Hepatocyte (in vitro differentiated cells): Measurements from ENCODE around the gene FXYD5. TPM values are rescaled to one million over a fixed set of nuclear protein-coding genes. Genes with fewer than 3 reads are reported as not detected.

Source experiments
- DNase-seq: peaks from one replicate; pipeline ENCODE4 v3.0.0-alpha.2; 2016; ENCODE audit warnings: low spot score
- H2AFZ ChIP-seq: fragments of 200-600 bp; sonication (generic); 2 replicates; pipeline ENCODE4 v1.6.0; 2016; ENCODE audit warnings: antibody characterized with exemption, mild to moderate bottlenecking
- H3K27ac ChIP-seq: fragments of 200-600 bp; sonication (generic); 2 replicates; pipeline ENCODE4 v1.5.1; 2016; ENCODE audit warnings: mild to moderate bottlenecking
- H3K27me3 ChIP-seq: fragments of 200-600 bp; sonication (generic); 2 replicates; pipeline ENCODE4 v1.6.1; 2016
- H3K36me3 ChIP-seq: fragments of 200-600 bp; sonication (generic); replicated peaks from 2 replicates; pipeline ENCODE4 v1.5.1; 2016; ENCODE audit warnings: low read depth; ENCODE audit not compliant: insufficient read depth
- H3K4me1 ChIP-seq: fragments of 200-600 bp; sonication (generic); 2 replicates; pipeline ENCODE4 v1.5.1; 2016; ENCODE audit warnings: mild to moderate bottlenecking, moderate library complexity; ENCODE audit not compliant: insufficient read depth
- H3K4me2 ChIP-seq: fragments of 200-600 bp; sonication (generic); 2 replicates; pipeline ENCODE4 v1.6.0; 2016
- H3K4me3 ChIP-seq: fragments of 200-600 bp; sonication (generic); 2 replicates; pipeline ENCODE4 v1.5.1; 2016; ENCODE audit warnings: mild to moderate bottlenecking
- H3K79me2 ChIP-seq: fragments of 200-600 bp; sonication (generic); 2 replicates; pipeline ENCODE4 v1.6.0; 2017; ENCODE audit warnings: mild to moderate bottlenecking
- H3K9me2 ChIP-seq: fragments of 200-600 bp; sonication (generic); replicated peaks from 2 replicates; pipeline ENCODE4 v1.6.0; 2017; ENCODE audit warnings: mild to moderate bottlenecking; ENCODE audit not compliant: insufficient read depth
- H3K9me3 ChIP-seq: fragments of 200-600 bp; sonication (generic); 2 replicates; pipeline ENCODE4 v1.5.1; 2016; ENCODE audit warnings: low read depth, mild to moderate bottlenecking
- H4K20me1 ChIP-seq: fragments of 200-600 bp; sonication (generic); 2 replicates; pipeline ENCODE4 v1.6.0; 2016; ENCODE audit warnings: mild to moderate bottlenecking; ENCODE audit not compliant: insufficient read depth, poor library complexity, severe bottlenecking
- EZH2 ChIP-seq: fragments of 200-600 bp; sonication (generic); IDR thresholded peaks from 2 replicates; pipeline ENCODE4 v1.6.1; 2016; ENCODE audit warnings: antibody characterized with exemption, mild to moderate bottlenecking, borderline replicate concordance
- EZH2phosphoT487 ChIP-seq: fragments of 200-600 bp; sonication (generic); IDR thresholded peaks from one replicate; pipeline ENCODE4 v1.6.1; 2018; ENCODE audit warnings: antibody characterized with exemption, mild to moderate bottlenecking, low read depth, moderate library complexity; ENCODE audit not compliant: unreplicated experiment, severe bottlenecking
- WGBS: methylation state at CpG from one replicate; pipeline ENCODE4 v1.1.6; 2016; ENCODE audit warnings: low lambda C conversion rate; ENCODE audit errors: missing lambda C conversion rate; 5-methylcytosine and 5-hydroxymethylcytosine counted together
- polyA plus RNA-seq: library from polyadenylated mRNA; unstranded; fragments of >200 nt; fragmentation: Nextera tagmentation; extraction: Ambion mirVana; gene quantifications from 2 replicates; pipeline ENCODE4 v1.2.1, GENCODE V29; 2016
- total RNA-seq: library from RNA; depleted of rRNA; stranded (reverse); fragments of >200 nt; gene quantifications from 2 replicates; pipeline ENCODE4 v1.2.3, GENCODE V29; 2014
- TF ChIP-seq, protein P1 (sequence below): fragments of 200-600 bp; sonication (generic); IDR thresholded peaks from 2 replicates; pipeline ENCODE4 v1.5.1; 2016; ENCODE audit warnings: antibody characterized with exemption, mild to moderate bottlenecking; ENCODE audit not compliant: poor library complexity

Gene FXYD5
- total and polyA plus RNA-seq, 2 experiments from 2014 or later = 36.4 to 81.1 TPM

DNA sequence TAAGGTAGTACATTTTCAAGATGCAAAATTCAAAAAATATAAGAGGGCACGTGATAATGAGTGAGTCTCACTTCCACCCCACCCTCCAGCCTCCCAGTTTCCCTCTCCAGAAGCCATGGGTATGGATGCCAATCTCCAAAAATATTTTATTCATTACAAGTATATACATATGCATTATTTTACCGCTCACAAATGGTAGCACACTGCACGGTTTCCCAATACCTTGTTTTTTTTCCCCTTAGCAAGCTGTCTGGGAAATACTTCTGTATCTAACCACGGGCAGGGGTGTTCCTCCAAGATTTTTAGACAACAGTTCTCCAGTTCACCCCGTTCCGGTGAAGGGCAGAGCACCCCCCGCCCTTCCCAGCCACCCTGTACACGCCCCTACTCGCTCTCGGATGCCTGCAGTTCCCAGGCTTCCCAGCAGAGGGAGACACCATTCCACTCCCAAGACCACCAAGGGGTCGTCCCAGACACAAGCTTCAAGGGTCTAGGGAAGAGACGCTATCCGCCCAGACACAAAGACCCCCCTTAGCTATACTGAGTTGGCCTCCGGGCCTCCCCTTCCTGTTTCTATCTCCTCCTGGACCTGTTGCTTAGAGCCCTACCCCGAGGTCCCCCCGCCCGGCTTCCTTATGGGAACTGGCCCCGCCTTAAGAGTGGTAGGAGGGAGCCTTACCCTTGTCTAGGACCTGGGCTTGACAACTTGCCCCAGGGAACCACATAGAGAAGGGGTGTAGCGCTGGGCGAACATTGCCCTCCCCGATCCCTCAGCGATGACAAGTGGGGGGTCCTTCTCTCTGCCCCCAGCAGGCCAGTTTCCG is 40.0 kb upstream of the FXYD5 start:
- Histone ChIP-seq H4K20me1 (no peaks in the 10 kb centered on the region), H3K9me2 (no peaks in the 10 kb centered on the region), H3K9me3 (no peaks in the 10 kb centered on the region), H3K4me1 (peaks cover 5% of the 10 kb centered on the region), H3K27ac (peak overlapping the region; percentile 94), H3K79me2 (peaks cover 17% of the 10 kb centered on the region), H3K27me3 (no peaks in the 10 kb centered on the region), H3K4me2 (peak overlapping the region; percentile 75), H3K4me3 (no peak overlapping the region), H2AFZ (peak overlapping the region; percentile 34), H3K36me3 (no peaks in the 10 kb centered on the region)
- WGBS = 23% methylated on average over 23 of the region's 23 CpGs
- no peak for TF ChIP-seq EZH2phosphoT487
- TF ChIP-seq, protein P1, sequence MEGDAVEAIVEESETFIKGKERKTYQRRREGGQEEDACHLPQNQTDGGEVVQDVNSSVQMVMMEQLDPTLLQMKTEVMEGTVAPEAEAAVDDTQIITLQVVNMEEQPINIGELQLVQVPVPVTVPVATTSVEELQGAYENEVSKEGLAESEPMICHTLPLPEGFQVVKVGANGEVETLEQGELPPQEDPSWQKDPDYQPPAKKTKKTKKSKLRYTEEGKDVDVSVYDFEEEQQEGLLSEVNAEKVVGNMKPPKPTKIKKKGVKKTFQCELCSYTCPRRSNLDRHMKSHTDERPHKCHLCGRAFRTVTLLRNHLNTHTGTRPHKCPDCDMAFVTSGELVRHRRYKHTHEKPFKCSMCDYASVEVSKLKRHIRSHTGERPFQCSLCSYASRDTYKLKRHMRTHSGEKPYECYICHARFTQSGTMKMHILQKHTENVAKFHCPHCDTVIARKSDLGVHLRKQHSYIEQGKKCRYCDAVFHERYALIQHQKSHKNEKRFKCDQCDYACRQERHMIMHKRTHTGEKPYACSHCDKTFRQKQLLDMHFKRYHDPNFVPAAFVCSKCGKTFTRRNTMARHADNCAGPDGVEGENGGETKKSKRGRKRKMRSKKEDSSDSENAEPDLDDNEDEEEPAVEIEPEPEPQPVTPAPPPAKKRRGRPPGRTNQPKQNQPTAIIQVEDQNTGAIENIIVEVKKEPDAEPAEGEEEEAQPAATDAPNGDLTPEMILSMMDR = peak; percentile 96
- peak; percentile 81 for DNase-seq

DNA sequence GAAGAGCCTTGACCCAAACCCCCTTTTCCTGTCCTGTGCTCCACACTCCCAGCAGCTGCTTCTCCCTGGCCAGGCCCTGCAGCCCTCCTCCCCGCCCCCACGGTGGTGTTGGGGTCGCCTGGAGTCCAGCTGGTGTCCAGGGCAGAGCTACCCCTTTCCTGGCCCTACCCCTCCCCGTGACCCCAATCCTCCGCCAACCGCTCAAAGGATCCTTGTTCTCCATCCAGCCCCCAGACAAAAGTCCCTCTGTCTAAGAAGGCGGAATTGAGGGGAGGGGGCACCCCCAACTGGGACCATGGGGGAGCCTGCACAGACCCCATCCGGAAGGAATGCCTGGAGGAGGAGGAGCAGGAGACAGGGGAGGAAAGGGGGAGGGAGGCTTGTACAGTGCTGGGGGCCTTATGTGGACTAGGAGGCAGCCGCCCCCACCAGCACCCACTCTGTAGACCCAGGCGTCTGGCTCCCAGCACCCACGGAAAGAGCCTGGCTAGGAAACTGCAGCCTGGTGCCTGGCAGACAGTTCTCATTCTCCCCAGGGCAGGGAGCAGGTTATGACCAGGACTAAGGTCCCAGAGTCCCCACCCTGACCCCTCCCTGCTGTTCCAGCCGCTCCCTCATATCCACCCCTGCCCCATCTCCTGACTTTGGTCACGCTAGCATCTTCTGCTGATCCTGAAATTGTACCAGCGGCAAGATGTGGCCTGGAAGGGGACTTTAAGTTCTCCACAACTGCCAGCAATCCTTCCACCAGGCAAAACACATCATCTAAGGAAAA is 39.2 kb upstream of the FXYD5 start, which contains the start of gene FXYD3:
FXYD3 (plus strand) TSS at position 647 of the 775 bp plus-strand sequence. CDS start 3,554 bp downstream, outside the sequence.
- Histone ChIP-seq H3K4me3 (peak within 1 kb of the TSS; percentile 62), H3K4me1 (peaks cover 7% of the 10 kb centered on the region), H3K79me2 (peaks cover 17% of the 10 kb centered on the region), H3K9me3 (no peaks in the 10 kb centered on the region), H3K36me3 (no peaks in the 10 kb centered on the region), H3K4me2 (peak within 1 kb of the TSS; percentile 75), H3K9me2 (no peaks in the 10 kb centered on the region), H4K20me1 (no peaks in the 10 kb centered on the region), H2AFZ (peak within 1 kb of the TSS; percentile 34), H3K27me3 (no peaks in the 10 kb centered on the region), H3K27ac (peak within 1 kb of the TSS; percentile 94)
- no peak for DNase-seq
- 86% methylated on average over 8 of the region's 14 CpGs for WGBS
- TF ChIP-seq EZH2phosphoT487 (no peak), EZH2 (no peak)
- TF ChIP-seq, protein P1 = no peak

DNA sequence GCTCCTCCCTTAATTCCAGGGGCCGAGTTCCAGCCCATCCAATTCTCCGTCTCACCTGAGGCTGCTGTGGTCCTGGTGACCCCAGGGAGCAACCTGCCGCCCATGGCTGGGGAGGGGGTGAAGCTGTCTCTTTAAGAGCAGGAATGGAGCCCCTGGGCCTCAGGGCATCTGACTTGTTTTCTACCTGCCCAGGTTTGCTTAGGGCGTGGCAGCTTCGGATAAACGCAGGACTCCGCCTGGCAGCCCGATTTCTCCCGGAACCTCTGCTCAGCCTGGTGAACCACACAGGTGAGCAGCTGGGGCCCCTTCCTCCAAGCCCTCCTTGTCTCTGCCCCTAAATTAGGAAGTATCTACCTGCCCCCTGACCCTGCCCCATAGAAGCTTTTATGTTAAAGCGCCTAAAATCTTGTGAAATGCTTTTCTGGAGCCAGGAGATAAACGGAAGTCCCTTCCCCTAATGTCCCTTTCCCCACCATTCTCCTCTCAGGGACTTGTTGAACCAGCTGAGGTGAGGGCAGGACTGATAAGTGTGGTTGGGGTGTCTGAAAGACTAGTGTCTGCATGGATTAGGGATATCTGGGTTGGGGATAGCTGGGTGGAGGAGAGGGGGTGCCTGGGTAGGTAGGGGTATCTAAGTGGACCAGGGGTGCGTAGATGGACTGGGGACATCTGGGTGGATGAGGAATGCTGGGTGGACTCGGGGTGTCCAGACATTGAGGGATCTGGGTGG is 38.3 kb upstream of the FXYD5 start:
- Histone ChIP-seq H3K9me3 (no peaks in the 10 kb centered on the region), H3K4me3 (peak overlapping the region; percentile 62), H3K4me1 (peaks cover 8% of the 10 kb centered on the region), H3K27ac (peak overlapping the region; percentile 94), H2AFZ (no peak overlapping the region), H3K9me2 (no peaks in the 10 kb centered on the region), H3K4me2 (peak overlapping the region; percentile 75), H3K79me2 (peaks cover 17% of the 10 kb centered on the region), H3K36me3 (no peaks in the 10 kb centered on the region), H3K27me3 (no peaks in the 10 kb centered on the region), H4K20me1 (no peaks in the 10 kb centered on the region)
- 56% methylated on average over 13 of the region's 13 CpGs for WGBS
- TF ChIP-seq EZH2 (no peak), EZH2phosphoT487 (no peak)
- TF ChIP-seq, protein P1 = no peak
- peak; percentile 70 for DNase-seq
